HepG2 (cell line): ENCODE results near the gene ANKLE1. TPM values are rescaled to one million over a fixed set of nuclear protein-coding genes. Genes with fewer than 3 reads are reported as not detected.

Source experiments
- FOXK2 ChIP-seq: fragments of 450-650 bp; IDR thresholded peaks from 2 replicates; pipeline ENCODE4 v1.6.1; 2016
- FOXM1 ChIP-seq: sonication (generic); formaldehyde crosslinking; IDR thresholded peaks from 2 replicates; pipeline ENCODE4 v1.5.0; 2020; ENCODE audit warnings: missing genetic modification reagents
- GATAD2A ChIP-seq: IDR thresholded peaks from 2 replicates; pipeline ENCODE4 v1.6.1; 2016
- SKI ChIP-seq: fragments of 450-650 bp; IDR thresholded peaks from one replicate; pipeline ENCODE4 v1.6.1; 2018; ENCODE audit warnings: mild to moderate bottlenecking; ENCODE audit not compliant: partially characterized antibody
- STAT6 ChIP-seq: sonication (generic); formaldehyde crosslinking; IDR thresholded peaks from 2 replicates; pipeline ENCODE4 v1.4.0; 2020; ENCODE audit warnings: missing genetic modification reagents, mild to moderate bottlenecking, borderline replicate concordance
- TAF15 ChIP-seq: fragments of 200-400 bp; formaldehyde crosslinking; IDR thresholded peaks from one replicate; pipeline ENCODE4 v1.6.1; 2018; ENCODE audit warnings: mild to moderate bottlenecking, low read depth, low read length; ENCODE audit not compliant: poor library complexity, severe bottlenecking
- ZBTB49 ChIP-seq: sonication (generic); formaldehyde crosslinking; IDR thresholded peaks from 2 replicates; pipeline ENCODE4 v1.4.0; 2020; ENCODE audit warnings: missing genetic modification reagents, borderline replicate concordance
- ZFP90 ChIP-seq: sonication (generic); formaldehyde crosslinking; IDR thresholded peaks from 2 replicates; pipeline ENCODE4 v1.8.0; 2022; ENCODE audit warnings: missing genetic modification reagents, mild to moderate bottlenecking, inconsistent platforms, borderline replicate concordance
- ZNF138 ChIP-seq: sonication (generic); formaldehyde crosslinking; IDR thresholded peaks from 2 replicates; pipeline ENCODE4 v1.5.0; 2020; ENCODE audit warnings: mild to moderate bottlenecking, low read depth, missing genetic modification reagents
- ZNF282 ChIP-seq: fragments of 450-650 bp; IDR thresholded peaks from 2 replicates; pipeline ENCODE4 v1.6.1; 2018; ENCODE audit not compliant: partially characterized antibody
- ZNF407 ChIP-seq: sonication (generic); formaldehyde crosslinking; IDR thresholded peaks from one replicate; pipeline ENCODE4 v1.5.1; 2020; ENCODE audit warnings: mild to moderate bottlenecking, missing genetic modification reagents; ENCODE audit errors: not compliant biosample characterization
- polyA plus RNA-seq, 8 experiments: library from polyadenylated mRNA; depleted of rRNA in 3 of 8; stranded (reverse) in 7 of 8; unstranded in 1 of 8; fragments of >200 nt; fragmentation: Illumina TruSeq in 4 of 8; extraction: Trizol in 4 of 8; gene quantifications; 2 replicates each; pipeline versions ENCODE4 v1.2.1 to v1.2.3, GENCODE V29; 2011 to 2016; ENCODE audit warnings: low read depth in 4 of 8, missing spikeins in 1 of 8, mixed read lengths in 1 of 8; ENCODE audit not compliant: insufficient read depth in 1 of 8
- total RNA-seq, 5 experiments: library from RNA; depleted of rRNA; stranded (reverse); fragments of >200 nt; fragmentation: Illumina TruSeq; extraction: Trizol; gene quantifications; 2 replicates each; pipeline ENCODE4 v1.2.3, GENCODE V29; 2016; ENCODE audit warnings: low read depth in 1 of 5

Gene ANKLE1
- total and polyA plus RNA-seq, 2 of the 13 experiments (the other 11 are each of a cell fraction or from before 2014, with no cell fraction given): 0.69 to 1.5 TPM

- TF ChIP-seq ZBTB49: no peak
- no peak for TF ChIP-seq TAF15
- TF ChIP-seq FOXM1 (CRISPR knock-in tag): no peak
- peak; percentile 81 for TF ChIP-seq GATAD2A (CRISPR knock-in tag)
- TF ChIP-seq SKI: peak; percentile 78
- TF ChIP-seq ZFP90 (CRISPR knock-in tag): no peak
- no peak for TF ChIP-seq ZNF407 (CRISPR knock-in tag)
- TF ChIP-seq STAT6 (CRISPR knock-in tag): no peak
- no peak for TF ChIP-seq ZNF282
- no peak for TF ChIP-seq ZNF138 (CRISPR knock-in tag)
- peak; percentile 77 for TF ChIP-seq FOXK2
These were observed 24.0 kb downstream of the ANKLE1 start, which contains the start of gene MRPL34 (continued) for GRCh38 chr19:17305517-17306284.
